ENCODE measurements around the gene EEF1B2. TPM values are rescaled to one million over a fixed set of nuclear protein-coding genes. Genes with fewer than 3 reads are reported as not detected.
A peak's percentile ranks its signal among the peaks of the same experiment; 100 is the strongest.
"Not testable (repeated sequence)": the region's sequence is repeated elsewhere in the genome, so short reads cannot be mapped to it uniquely, and the experiment has no call there.

EEF1B2 gene
- total RNA-seq, 1 donor from 2014 or later = 246 TPM

DNA sequence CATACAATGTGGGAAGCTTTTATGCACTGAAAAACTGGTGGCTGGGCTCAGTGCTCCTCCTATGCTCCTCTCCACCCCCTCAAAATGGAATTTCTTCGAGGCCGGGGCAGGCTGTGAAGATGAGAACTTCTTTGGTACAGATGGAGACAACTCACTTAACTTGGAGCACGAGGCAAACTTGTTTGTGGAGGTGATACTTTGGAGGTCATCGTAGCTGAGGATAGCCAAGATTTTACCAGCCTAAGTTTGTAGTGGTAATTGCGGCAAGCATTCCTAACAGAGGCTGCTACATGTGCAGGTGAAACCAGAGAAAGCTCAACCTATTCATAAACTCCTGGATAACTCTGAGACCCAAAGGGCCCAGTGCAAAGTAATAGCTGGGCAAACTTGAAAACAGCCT is 14.0 kb upstream of the EEF1B2 start:
- H3K27ac Mint-ChIP-seq (ENCODE audit: unreplicated experiment) = no peak overlapping the region
- H3K27me3 Mint-ChIP-seq (ENCODE audit: unreplicated experiment) = no peaks in the 10 kb centered on the region
- H3K4me3 Mint-ChIP-seq (ENCODE audit: unreplicated experiment) = no peak overlapping the region
- no peaks in the 10 kb centered on the region for H3K36me3 Mint-ChIP-seq (ENCODE audit: unreplicated experiment)
- TF ChIP-seq, protein P1, sequence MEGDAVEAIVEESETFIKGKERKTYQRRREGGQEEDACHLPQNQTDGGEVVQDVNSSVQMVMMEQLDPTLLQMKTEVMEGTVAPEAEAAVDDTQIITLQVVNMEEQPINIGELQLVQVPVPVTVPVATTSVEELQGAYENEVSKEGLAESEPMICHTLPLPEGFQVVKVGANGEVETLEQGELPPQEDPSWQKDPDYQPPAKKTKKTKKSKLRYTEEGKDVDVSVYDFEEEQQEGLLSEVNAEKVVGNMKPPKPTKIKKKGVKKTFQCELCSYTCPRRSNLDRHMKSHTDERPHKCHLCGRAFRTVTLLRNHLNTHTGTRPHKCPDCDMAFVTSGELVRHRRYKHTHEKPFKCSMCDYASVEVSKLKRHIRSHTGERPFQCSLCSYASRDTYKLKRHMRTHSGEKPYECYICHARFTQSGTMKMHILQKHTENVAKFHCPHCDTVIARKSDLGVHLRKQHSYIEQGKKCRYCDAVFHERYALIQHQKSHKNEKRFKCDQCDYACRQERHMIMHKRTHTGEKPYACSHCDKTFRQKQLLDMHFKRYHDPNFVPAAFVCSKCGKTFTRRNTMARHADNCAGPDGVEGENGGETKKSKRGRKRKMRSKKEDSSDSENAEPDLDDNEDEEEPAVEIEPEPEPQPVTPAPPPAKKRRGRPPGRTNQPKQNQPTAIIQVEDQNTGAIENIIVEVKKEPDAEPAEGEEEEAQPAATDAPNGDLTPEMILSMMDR (IDR thresholded peaks at IDR 0.05; ENCODE audit: partially characterized antibody, unreplicated experiment) = no peak
- no peak for DNase-seq
- H3K4me1 Mint-ChIP-seq (ENCODE audit: low read depth, unreplicated experiment) = no peaks in the 10 kb centered on the region
- no peaks in the 10 kb centered on the region for H3K9me3 Mint-ChIP-seq (ENCODE audit: unreplicated experiment)

DNA sequence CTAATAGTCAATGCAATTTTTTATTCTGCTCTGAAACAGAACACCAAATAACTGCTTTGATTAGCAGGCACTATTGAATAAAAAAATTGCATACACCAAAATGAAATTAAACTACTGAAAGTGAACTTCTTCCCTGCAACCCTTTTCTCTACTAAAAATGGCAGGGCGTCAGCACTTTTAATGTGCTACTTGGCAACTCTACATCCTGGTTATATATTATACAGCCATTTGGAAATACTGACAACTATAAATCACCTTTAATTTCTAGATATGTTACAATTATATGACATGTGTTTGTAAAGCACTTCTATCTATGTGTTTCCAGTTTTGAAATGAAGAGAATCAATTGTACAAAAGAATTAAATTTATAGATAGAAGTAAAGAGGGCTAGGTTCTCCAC is 10.4 kb upstream of the EEF1B2 start:
- Mint-ChIP-seq H3K4me3 (ENCODE audit: unreplicated experiment) (no peak overlapping the region), H3K4me1 (ENCODE audit: low read depth, unreplicated experiment) (peaks cover 5% of the 10 kb centered on the region), H3K27ac (ENCODE audit: unreplicated experiment) (no peak overlapping the region), H3K27me3 (ENCODE audit: unreplicated experiment) (no peaks in the 10 kb centered on the region), H3K9me3 (ENCODE audit: unreplicated experiment) (no peaks in the 10 kb centered on the region), H3K36me3 (ENCODE audit: unreplicated experiment) (no peaks in the 10 kb centered on the region)
- no peak for DNase-seq
- TF ChIP-seq, protein P1 (IDR thresholded peaks at IDR 0.05; ENCODE audit: partially characterized antibody, unreplicated experiment) = no peak

DNA sequence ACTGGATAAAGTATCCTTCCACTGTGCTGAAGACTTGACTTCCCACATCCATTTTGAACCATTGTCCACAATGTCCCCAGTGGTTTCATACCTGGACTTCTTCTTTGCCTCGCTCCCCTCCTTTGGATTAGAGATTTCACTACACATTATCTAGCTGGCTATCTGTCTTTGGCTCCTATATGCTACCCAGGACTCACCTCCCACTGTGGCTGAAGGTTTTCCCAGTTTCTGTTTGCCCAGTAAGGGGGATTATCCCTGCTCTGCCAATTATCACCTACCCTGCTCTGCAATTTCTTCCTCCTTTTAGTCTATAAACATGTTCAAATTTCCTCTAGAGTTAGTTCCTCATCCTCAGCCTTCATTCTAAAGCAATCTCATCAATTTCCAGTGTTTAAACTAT is 9.5 kb upstream of the EEF1B2 start:
- H3K27ac Mint-ChIP-seq (ENCODE audit: unreplicated experiment) = no peak overlapping the region
- H3K4me1 Mint-ChIP-seq (ENCODE audit: low read depth, unreplicated experiment) = peaks cover 6% of the 10 kb centered on the region
- no peak for DNase-seq
- no peaks in the 10 kb centered on the region for H3K36me3 Mint-ChIP-seq (ENCODE audit: unreplicated experiment)
- no peaks in the 10 kb centered on the region for H3K27me3 Mint-ChIP-seq (ENCODE audit: unreplicated experiment)
- TF ChIP-seq, protein P1 (IDR thresholded peaks at IDR 0.05; ENCODE audit: partially characterized antibody, unreplicated experiment) = no peak
- no peak overlapping the region for H3K4me3 Mint-ChIP-seq (ENCODE audit: unreplicated experiment)
- no peaks in the 10 kb centered on the region for H3K9me3 Mint-ChIP-seq (ENCODE audit: unreplicated experiment)

DNA sequence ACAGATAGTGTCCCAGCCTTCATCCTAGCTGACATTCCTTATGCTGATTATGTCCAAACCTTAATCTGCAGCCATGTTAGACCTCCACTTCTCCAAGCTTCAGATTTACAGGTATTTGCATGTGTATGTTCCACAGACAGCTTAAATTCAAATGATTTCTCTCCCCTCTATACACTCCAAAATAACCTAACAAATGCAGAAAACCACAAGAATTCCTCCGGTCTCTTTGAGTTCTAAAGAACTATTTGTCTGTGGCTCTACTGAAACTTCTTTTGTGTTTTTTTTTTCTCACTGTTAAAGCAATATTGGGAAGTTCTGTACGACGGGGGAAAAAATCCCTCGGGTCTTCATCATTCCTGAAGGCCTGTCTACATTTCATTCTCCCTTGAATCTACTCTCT is 9.1 kb upstream of the EEF1B2 start:
- Mint-ChIP-seq H3K36me3 (ENCODE audit: unreplicated experiment) (no peaks in the 10 kb centered on the region), H3K27ac (ENCODE audit: unreplicated experiment) (peak overlapping the region; percentile 24), H3K9me3 (ENCODE audit: unreplicated experiment) (no peaks in the 10 kb centered on the region), H3K4me1 (ENCODE audit: low read depth, unreplicated experiment) (peaks cover 6% of the 10 kb centered on the region), H3K27me3 (ENCODE audit: unreplicated experiment) (no peaks in the 10 kb centered on the region), H3K4me3 (ENCODE audit: unreplicated experiment) (no peak overlapping the region)
- TF ChIP-seq, protein P1 (IDR thresholded peaks at IDR 0.05; ENCODE audit: partially characterized antibody, unreplicated experiment) = no peak
- DNase-seq = no peak

DNA sequence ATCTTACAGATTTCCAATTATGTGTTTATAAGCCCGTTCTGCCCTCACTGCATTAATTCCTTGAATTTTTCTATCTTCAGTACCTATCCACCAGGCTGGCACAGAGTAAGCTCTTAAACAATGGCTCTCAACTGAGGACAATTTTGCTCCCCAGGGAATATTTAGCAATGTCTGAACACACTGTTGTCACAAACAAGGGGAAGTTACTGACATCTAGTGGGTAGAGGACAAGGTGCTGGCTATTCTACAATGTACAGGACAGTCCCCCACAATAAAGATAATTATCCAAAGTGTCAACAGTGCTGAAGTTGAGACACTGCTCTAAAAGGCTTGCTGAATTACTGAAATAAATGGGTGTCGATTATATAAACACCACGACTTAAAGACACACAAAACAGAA is 5.5 kb upstream of the EEF1B2 start:
- TF ChIP-seq, protein P1 (IDR thresholded peaks at IDR 0.05; ENCODE audit: partially characterized antibody, unreplicated experiment) = peak; percentile 13
- peak overlapping the region; percentile 31 for H3K27ac Mint-ChIP-seq (ENCODE audit: unreplicated experiment)
- H3K4me3 Mint-ChIP-seq (ENCODE audit: unreplicated experiment) = peak overlapping the region; percentile 53
- H3K27me3 Mint-ChIP-seq (ENCODE audit: unreplicated experiment) = peaks cover 4% of the 10 kb centered on the region
- H3K9me3 Mint-ChIP-seq (ENCODE audit: unreplicated experiment) = peaks cover 2% of the 10 kb centered on the region
- peaks cover 4% of the 10 kb centered on the region for H3K36me3 Mint-ChIP-seq (ENCODE audit: unreplicated experiment)
- no peak for DNase-seq
- peaks cover 8% of the 10 kb centered on the region for H3K4me1 Mint-ChIP-seq (ENCODE audit: low read depth, unreplicated experiment)

DNA sequence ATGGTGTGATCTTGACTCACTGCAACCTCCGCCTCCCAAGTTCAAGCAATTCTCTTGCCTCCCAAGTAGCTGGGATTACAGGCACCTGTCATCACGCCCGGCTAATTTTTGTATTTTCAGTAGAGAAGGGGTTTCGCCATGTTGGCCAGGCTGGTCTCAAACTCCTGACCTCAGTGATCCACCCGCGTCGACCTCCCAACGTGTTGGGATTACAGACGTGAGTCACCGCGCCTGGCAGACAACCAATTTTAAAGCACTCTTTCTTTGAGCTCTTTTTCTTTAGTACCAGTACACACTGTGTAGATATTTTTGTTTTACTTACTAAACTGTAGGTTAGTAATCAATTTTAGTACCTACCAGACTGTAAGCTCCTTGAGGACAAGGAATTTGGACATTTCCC is 2.7 kb upstream of the EEF1B2 start:
- not testable (repeated sequence) for H3K27me3 Mint-ChIP-seq (ENCODE audit: unreplicated experiment); H3K9me3 Mint-ChIP-seq (ENCODE audit: unreplicated experiment); DNase-seq; H3K27ac Mint-ChIP-seq (ENCODE audit: unreplicated experiment); H3K36me3 Mint-ChIP-seq (ENCODE audit: unreplicated experiment)
- Mint-ChIP-seq H3K4me3 (ENCODE audit: unreplicated experiment) (peak overlapping the region; percentile 99), H3K4me1 (ENCODE audit: low read depth, unreplicated experiment) (peaks cover 15% of the 10 kb centered on the region)

Data from glutamatergic neuron (in vitro differentiated cells).